ENCODE measurements around the gene USP13. TPM values are rescaled to one million over a fixed set of nuclear protein-coding genes. Genes with fewer than 3 reads are reported as not detected.

USP13 gene
- total RNA-seq, 1 experiment from 2014 or later: 22.7 TPM

GRCh38 chr3:179731544-179731943 is 78.7 kb downstream of the USP13 start:
- no TSS peak for BruUV-seq (replicated peaks)
- TF ChIP-seq CTCF (IDR thresholded peaks at IDR 0.05 in 2 of 3, conservative IDR thresholded peaks at IDR 0.05 in 1 of 3; ENCODE audit: borderline replicate concordance in 1 of 3, insufficient read depth in 1 of 3, low read depth in 2 of 3, low read length in 2 of 3) (no peak), SRF (IDR thresholded peaks at IDR 0.05; ENCODE audit: low read depth) (no peak), REST (IDR thresholded peaks at IDR 0.05; ENCODE audit: low read depth) (no peak), POLR2AphosphoS5 (IDR thresholded peaks at IDR 0.05; ENCODE audit: low read depth, low read length) (no peak), SIN3A (IDR thresholded peaks at IDR 0.05; ENCODE audit: low read depth) (no peak), EGR1 (IDR thresholded peaks at IDR 0.05; ENCODE audit: low read depth) (no peak), ZBTB33 (IDR thresholded peaks at IDR 0.05; ENCODE audit: extremely low read depth, insufficient replicate concordance, low read length) (no peak), TCF7L2 (IDR thresholded peaks at IDR 0.05; ENCODE audit: borderline replicate concordance, extremely low read depth, insufficient read depth, insufficient read length) (no peak), CEBPB (IDR thresholded peaks at IDR 0.05; ENCODE audit: low read depth) (no peak), ZFX (IDR thresholded peaks at IDR 0.05) (no peak)
- ChIA-PET RAD21 (ENCODE audit: low non-redundant PET in 1 of 2, low total read pairs in 2 of 2, uncharacterized antibody in 2 of 2, unreplicated experiment in 2 of 2) (no interaction called here), POLR2A (no interaction called here), CTCF (no interaction called here)
- Histone ChIP-seq H4K20me1 (ENCODE audit: insufficient read depth) (no peaks in the 10 kb centered on the region), H2AFZ (ENCODE audit: low read depth, low read length, poor library complexity, severe bottlenecking) (no peak overlapping the region), H3K27ac (ENCODE audit: low read depth, low read length) (no peak overlapping the region), H3K27me3 (ENCODE audit: insufficient read depth, low read length) (no peaks in the 10 kb centered on the region), H3K36me3 (ENCODE audit: control insufficient read depth in 1 of 2, insufficient read depth in 2 of 2, low read length in 2 of 2) (peaks cover 0 to 8% of the 10 kb centered on the region in 2 experiments; a peak in 2 of 4 replicates), H3K9ac (ENCODE audit: low read length) (no peak overlapping the region), H3K4me2 (ENCODE audit: low read length) (no peak overlapping the region), H3K79me2 (ENCODE audit: insufficient read depth, low read length) (no peaks in the 10 kb centered on the region), H3K9me2 (ENCODE audit: insufficient read depth) (no peaks in the 10 kb centered on the region), H3K4me3 (replicated peaks in 1 of 2; ENCODE audit: low read depth in 1 of 2, low read length in 2 of 2) (no peak overlapping the region), H3K9me3 (ENCODE audit: control insufficient read depth in 1 of 2, insufficient read depth in 1 of 2, low read depth in 1 of 2, low read length in 2 of 2) (no peaks in the 10 kb centered on the region), H3K4me1 (ENCODE audit: control insufficient read depth in 1 of 2, insufficient read depth in 2 of 2, low read length in 2 of 2) (peaks cover 9 to 28% of the 10 kb centered on the region in 2 experiments)
- intact Hi-C loops (cut with micrococcal nuclease): no loop called here
- DNase-seq (ENCODE audit: low read depth, low spot score) (no peak), ATAC-seq (no peak)

Data from HCT116 (cell line).